Smooth muscle cell (in vitro differentiated cells): Measurements from ENCODE around the gene PLPP3. TPM values are rescaled to one million over a fixed set of nuclear protein-coding genes. Genes with fewer than 3 reads are reported as not detected.
A peak's percentile ranks its signal among the peaks of the same experiment; 100 is the strongest.

Experiments
- DNase-seq: peaks from one replicate; lab custom pipeline; 2025; ENCODE audit not compliant: unreplicated experiment; lab: John Stamatoyannopoulos, UW
- H2AFZ ChIP-seq: fragments of 200-600 bp; sonication (generic); 2 replicates; pipeline ENCODE4 v1.6.0; 2016; ENCODE audit warnings: antibody characterized with exemption, low read depth, mild to moderate bottlenecking
- H3F3A ChIP-seq: fragments of 200-600 bp; sonication (generic); 2 replicates; pipeline ENCODE4 v1.6.0; 2017; ENCODE audit warnings: antibody characterized with exemption, low read depth
- H3K27ac ChIP-seq: fragments of 200-600 bp; sonication (generic); 2 replicates; pipeline ENCODE4 v1.5.1; 2016; ENCODE audit warnings: low read depth, mild to moderate bottlenecking
- H3K27me3 ChIP-seq: fragments of 200-600 bp; sonication (generic); 2 replicates; pipeline ENCODE4 v1.6.1; 2016; ENCODE audit warnings: low read depth, mild to moderate bottlenecking
- H3K36me3 ChIP-seq: fragments of 200-600 bp; sonication (generic); 2 replicates; pipeline ENCODE4 v1.5.1; 2016; ENCODE audit warnings: low read depth
- H3K4me1 ChIP-seq: fragments of 200-600 bp; sonication (generic); 2 replicates; pipeline ENCODE4 v1.5.1; 2016; ENCODE audit warnings: low read depth
- H3K4me2 ChIP-seq: fragments of 200-600 bp; sonication (generic); 2 replicates; pipeline ENCODE4 v1.6.0; 2016; ENCODE audit warnings: mild to moderate bottlenecking
- H3K4me3 ChIP-seq: fragments of 200-600 bp; sonication (generic); 2 replicates; pipeline ENCODE4 v1.5.1; 2016; ENCODE audit warnings: mild to moderate bottlenecking
- H3K79me2 ChIP-seq: fragments of 200-600 bp; sonication (generic); 2 replicates; pipeline ENCODE4 v1.6.0; 2016; ENCODE audit warnings: low read depth, mild to moderate bottlenecking
- H3K9ac ChIP-seq: fragments of 200-600 bp; sonication (generic); 2 replicates; pipeline ENCODE4 v1.6.0; 2016; ENCODE audit warnings: low read depth
- H3K9me3 ChIP-seq: fragments of 200-600 bp; sonication (generic); replicated peaks from 2 replicates; pipeline ENCODE4 v1.5.1; 2016; ENCODE audit warnings: low read depth
- H4K20me1 ChIP-seq: fragments of 200-600 bp; sonication (generic); 2 replicates; pipeline ENCODE4 v1.6.0; 2016; ENCODE audit warnings: low read depth
- CTCF ChIP-seq: fragments of 200-600 bp; sonication (generic); IDR thresholded peaks from 2 replicates; pipeline ENCODE4 v1.5.1; 2017; ENCODE audit warnings: borderline replicate concordance, mild to moderate bottlenecking, antibody characterized with exemption; ENCODE audit not compliant: insufficient read depth, poor library complexity, severe bottlenecking
- WGBS: methylation state at CpG from one replicate; pipeline ENCODE4 v1.1.7; 2016; ENCODE audit warnings: low lambda C conversion rate; 5-methylcytosine and 5-hydroxymethylcytosine counted together
- polyA plus RNA-seq: library from polyadenylated mRNA; unstranded; fragments of >200 nt; fragmentation: Nextera tagmentation; extraction: Ambion mirVana; gene quantifications from 2 replicates; pipeline ENCODE4 v1.2.1, GENCODE V29; 2016
- total RNA-seq: library from RNA; depleted of rRNA; stranded (reverse); fragments of >200 nt; gene quantifications from 2 replicates; pipeline ENCODE4 v1.2.3, GENCODE V29; 2014

The PLPP3 gene
- total and polyA plus RNA-seq, 2 experiments from 2014 or later: 56.9 to 81.5 TPM

GRCh38 chr1:56550138-56550858 is 29.1 kb downstream of the PLPP3 start:
- no peak for TF ChIP-seq CTCF
- no peak overlapping the region for H3K4me3 ChIP-seq
- no peaks in the 10 kb centered on the region for H3F3A ChIP-seq
- 78% methylated on average over 5 of the region's 5 CpGs for WGBS
- no peak overlapping the region for H3K9ac ChIP-seq
- no peaks in the 10 kb centered on the region for H3K36me3 ChIP-seq
- no peak overlapping the region for H2AFZ ChIP-seq
- H3K9me3 ChIP-seq: no peaks in the 10 kb centered on the region
- H4K20me1 ChIP-seq: peaks cover 100% of the 10 kb centered on the region
- H3K4me1 ChIP-seq: peaks cover 23% of the 10 kb centered on the region
- H3K27me3 ChIP-seq: no peaks in the 10 kb centered on the region
- DNase-seq: no peak
- no peak overlapping the region for H3K4me2 ChIP-seq
- H3K27ac ChIP-seq: no peak overlapping the region
- peaks cover 96% of the 10 kb centered on the region for H3K79me2 ChIP-seq

- Histone ChIP-seq H3K27me3 (no peaks in the 10 kb centered on the region), H3K27ac (no peak overlapping the region), H3K36me3 (no peaks in the 10 kb centered on the region), H4K20me1 (peaks cover 100% of the 10 kb centered on the region), H3K9me3 (no peaks in the 10 kb centered on the region), H3K4me3 (no peak overlapping the region), H3K4me1 (peaks cover 23% of the 10 kb centered on the region), H2AFZ (no peak overlapping the region), H3F3A (no peaks in the 10 kb centered on the region), H3K4me2 (no peak overlapping the region), H3K79me2 (peaks cover 96% of the 10 kb centered on the region), H3K9ac (no peak overlapping the region)
- no peak for DNase-seq
- no peak for TF ChIP-seq CTCF
Observed at GRCh38 chr1:56548571-56548970, 30.8 kb downstream of the PLPP3 start.

GRCh38 chr1:56547977-56548376 is 31.4 kb downstream of the PLPP3 start:
- no peak overlapping the region for H3K9ac ChIP-seq
- no peak overlapping the region for H3K4me2 ChIP-seq
- peaks cover 100% of the 10 kb centered on the region for H4K20me1 ChIP-seq
- H3K27ac ChIP-seq: peak overlapping the region; percentile 4
- no peak overlapping the region for H3K4me3 ChIP-seq
- H3K9me3 ChIP-seq: no peaks in the 10 kb centered on the region
- no peaks in the 10 kb centered on the region for H3K36me3 ChIP-seq
- TF ChIP-seq CTCF: no peak
- H3F3A ChIP-seq: no peaks in the 10 kb centered on the region
- WGBS: 63% methylated on average over 2 of the region's 2 CpGs
- H2AFZ ChIP-seq: no peak overlapping the region
- peaks cover 97% of the 10 kb centered on the region for H3K79me2 ChIP-seq
- H3K4me1 ChIP-seq: peaks cover 23% of the 10 kb centered on the region
- H3K27me3 ChIP-seq: no peaks in the 10 kb centered on the region
- no peak for DNase-seq

- Histone ChIP-seq H3K4me1 (peaks cover 23% of the 10 kb centered on the region), H3F3A (no peaks in the 10 kb centered on the region), H3K4me3 (no peak overlapping the region), H3K9ac (no peak overlapping the region), H2AFZ (no peak overlapping the region), H3K79me2 (peaks cover 97% of the 10 kb centered on the region), H3K9me3 (no peaks in the 10 kb centered on the region), H3K4me2 (no peak overlapping the region), H3K27me3 (no peaks in the 10 kb centered on the region), H4K20me1 (peaks cover 100% of the 10 kb centered on the region), H3K27ac (peak overlapping the region; percentile 4), H3K36me3 (no peaks in the 10 kb centered on the region)
- 100% methylated on average over 1 of the region's 1 CpG for WGBS
- no peak for TF ChIP-seq CTCF
- DNase-seq: no peak
Observed at GRCh38 chr1:56547473-56547872, 31.9 kb downstream of the PLPP3 start.
